ENCODE measurements around the gene DTNBP1. TPM values are rescaled to one million over a fixed set of nuclear protein-coding genes. Genes with fewer than 3 reads are reported as not detected.

The DTNBP1 gene
- total and polyA plus RNA-seq, 2 of the 4 experiments (the other 2 are of a cell fraction): 4.8 to 18.7 TPM

GRCh38 chr6:15574023-15574422, 88.8 kb downstream of the DTNBP1 start:
- no peak overlapping the region for H2AK5ac ChIP-seq (ENCODE audit: low read depth, low read length)
- no peak overlapping the region for H3K56ac ChIP-seq (ENCODE audit: extremely low read depth, insufficient read depth, low read length)
- no peak overlapping the region for H4K91ac ChIP-seq (ENCODE audit: insufficient read depth, low read depth, low read length)
- WGBS, 2 experiments (ENCODE audit: extremely low coverage in 2 of 2, insufficient read length in 1 of 2): 50% methylated on average over 1 of the region's 4 CpGs; no CpG with 5 or more reads in 1 of the 2 experiments
- no peak overlapping the region for H4K5ac ChIP-seq (ENCODE audit: low read depth, low read length)
- H3K18ac ChIP-seq (ENCODE audit: low read depth, low read length): no peak overlapping the region
- ChIA-PET CTCF (no interaction called here), POLR2A (ENCODE audit: unreplicated experiment) (no interaction called here)
- peaks cover 4% of the 10 kb centered on the region for H3K4me1 ChIP-seq (ENCODE audit: control insufficient read depth, insufficient read depth, low read length)
- H3K4me3 ChIP-seq (ENCODE audit: insufficient read depth, low read depth, low read length): no peak overlapping the region
- H2BK5ac ChIP-seq (ENCODE audit: low read depth, low read length, poor library complexity, severe bottlenecking): no peak overlapping the region
- no peaks in the 10 kb centered on the region for H3K27me3 ChIP-seq (ENCODE audit: control insufficient read depth, insufficient read depth, low read length)
- H2BK120ac ChIP-seq (ENCODE audit: low read depth, low read length): no peak overlapping the region
- H3K79me1 ChIP-seq (ENCODE audit: low read depth in 1 of 2, low read length in 2 of 2): no peaks in the 10 kb centered on the region; a peak in 1 of 4 replicates
- no peak overlapping the region for H3K4me2 ChIP-seq (ENCODE audit: low read depth, low read length)
- no peak overlapping the region for H3K4ac ChIP-seq (ENCODE audit: low read depth, low read length)
- H3K27ac ChIP-seq (ENCODE audit: insufficient read depth, low read length): no peak overlapping the region
- no peak for DNase-seq
- H2AFZ ChIP-seq (replicated peaks; ENCODE audit: low read length, poor library complexity): no peak overlapping the region
- no peaks in the 10 kb centered on the region; the same call in 1 of the 2 replicates for H3K9me3 ChIP-seq (ENCODE audit: control insufficient read depth, insufficient read depth, low read length)
- H2BK15ac ChIP-seq (ENCODE audit: low read depth, low read length): no peak overlapping the region
- dilution Hi-C loops (cut with HindIII; ENCODE audit: low sequenced_read_pairs, unreplicated experiment): no loop called here
- no peak overlapping the region for H3K9ac ChIP-seq (ENCODE audit: low read depth, low read length)
- peaks cover 7% of the 10 kb centered on the region; the same call in 1 of the 2 replicates for H4K20me1 ChIP-seq (ENCODE audit: insufficient read depth, low read length)
- H3K14ac ChIP-seq (replicated peaks; ENCODE audit: low read depth, low read length): no peak overlapping the region
- no peak overlapping the region for H4K8ac ChIP-seq (ENCODE audit: low read depth in 2 of 2, low read length in 2 of 2)
- H2AK9ac ChIP-seq (replicated peaks; ENCODE audit: low read depth, low read length, poor library complexity): no peak overlapping the region
- intact Hi-C loops (cut with micrococcal nuclease): no loop called here
- no TSS peak for BruUV-seq (replicated peaks)
- no peak overlapping the region for H2BK20ac ChIP-seq (ENCODE audit: low read depth, low read length)
- 0 out of 2 replicates have a peak, but pooled peaks cover 1% of the 10 kb centered on the region for H3K36me3 ChIP-seq (ENCODE audit: control insufficient read depth, insufficient read depth, low read length)
- no peak for TF ChIP-seq CHD1 (IDR thresholded peaks at IDR 0.05; ENCODE audit: low read depth, low read length)
- peaks cover 4% of the 10 kb centered on the region; the same call in 1 of the 2 replicates for H3K9me1 ChIP-seq (ENCODE audit: insufficient read depth, low read length)
- H3K23ac ChIP-seq (ENCODE audit: low read depth, low read length): no peak overlapping the region
- no peak for ATAC-seq (ENCODE audit: low read depth)
- in situ Hi-C loops (cut with MboI; ENCODE audit: low sequenced_read_pairs): no loop called here
